ENCODE data around the gene TH.

Gene TH

GRCh38 chr11:2143799-2144543 is 27.6 kb downstream of the TH start:
- DNase-seq (ENCODE audit: low read depth), result no peak
- no peak overlapping the region for H3K4me3 ChIP-seq (ENCODE audit: low read depth, low read length)
- no peak for TF ChIP-seq CTCF (IDR thresholded peaks at IDR 0.05; ENCODE audit: control insufficient read depth, extremely low read depth, insufficient read depth)

DNA sequence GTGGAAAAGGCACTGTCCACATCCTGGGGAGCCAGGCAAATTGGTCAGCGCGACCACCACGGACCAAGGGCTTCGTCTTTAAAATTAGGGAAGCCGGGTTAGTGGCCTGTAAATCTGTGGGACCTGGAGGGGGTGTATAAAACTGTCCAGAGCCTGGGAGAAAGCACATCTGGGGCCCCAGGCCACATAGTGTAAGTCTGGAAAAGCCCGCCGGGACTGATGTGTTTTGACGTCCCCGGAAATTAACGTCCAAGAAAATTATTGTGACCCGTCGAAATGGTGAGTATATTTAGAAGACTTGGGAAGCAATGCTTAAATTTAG is 28.2 kb downstream of the TH start:
- no peak for DNase-seq (ENCODE audit: low read depth)
- no peak for TF ChIP-seq CTCF (IDR thresholded peaks at IDR 0.05; ENCODE audit: control insufficient read depth, extremely low read depth, insufficient read depth)
- no peak overlapping the region for H3K4me3 ChIP-seq (ENCODE audit: low read depth, low read length)

DNA sequence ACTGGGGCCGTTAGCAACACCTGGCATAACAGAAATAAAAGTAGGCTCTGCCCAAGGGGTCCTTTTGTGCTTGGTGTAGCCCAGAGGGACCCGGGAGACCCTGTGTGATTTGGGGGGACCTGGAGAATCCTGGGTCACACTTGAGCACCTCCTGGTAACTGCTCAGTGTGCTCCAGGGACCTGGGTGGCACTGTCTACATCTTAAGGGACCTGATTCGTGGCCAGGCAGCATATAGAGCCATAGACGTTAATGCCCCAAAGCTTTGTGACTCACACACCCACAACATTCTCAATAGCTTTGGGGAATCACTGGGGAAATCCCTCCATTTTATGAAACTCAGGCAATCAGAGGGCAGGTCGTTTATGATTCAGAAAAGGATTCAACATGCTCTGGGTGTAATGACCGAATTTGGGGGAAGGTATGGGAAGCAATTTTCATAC is 28.8 kb downstream of the TH start:
- no peak overlapping the region for H3K4me3 ChIP-seq (ENCODE audit: low read depth, low read length)
- TF ChIP-seq CTCF (IDR thresholded peaks at IDR 0.05; ENCODE audit: control insufficient read depth, extremely low read depth, insufficient read depth), result no peak
- no peak for DNase-seq (ENCODE audit: low read depth)

- DNase-seq (ENCODE audit: low read depth), result no peak
- no peak overlapping the region for H3K4me3 ChIP-seq (ENCODE audit: low read depth, low read length)
These were observed 29.3 kb downstream of the TH start for GRCh38 chr11:2142300-2142759.

GRCh38 chr11:2140411-2141400 is 30.9 kb downstream of the TH start:
- no peak overlapping the region for H3K4me3 ChIP-seq (ENCODE audit: low read depth, low read length)
- no peak for TF ChIP-seq CTCF (IDR thresholded peaks at IDR 0.05; ENCODE audit: control insufficient read depth, extremely low read depth, insufficient read depth)
- DNase-seq (ENCODE audit: low read depth), result no peak

More at GRCh38 chr11:2142300-2142759, 29.3 kb downstream of the TH start:
- no peak for TF ChIP-seq CTCF (IDR thresholded peaks at IDR 0.05; ENCODE audit: control insufficient read depth, extremely low read depth, insufficient read depth)

DNA sequence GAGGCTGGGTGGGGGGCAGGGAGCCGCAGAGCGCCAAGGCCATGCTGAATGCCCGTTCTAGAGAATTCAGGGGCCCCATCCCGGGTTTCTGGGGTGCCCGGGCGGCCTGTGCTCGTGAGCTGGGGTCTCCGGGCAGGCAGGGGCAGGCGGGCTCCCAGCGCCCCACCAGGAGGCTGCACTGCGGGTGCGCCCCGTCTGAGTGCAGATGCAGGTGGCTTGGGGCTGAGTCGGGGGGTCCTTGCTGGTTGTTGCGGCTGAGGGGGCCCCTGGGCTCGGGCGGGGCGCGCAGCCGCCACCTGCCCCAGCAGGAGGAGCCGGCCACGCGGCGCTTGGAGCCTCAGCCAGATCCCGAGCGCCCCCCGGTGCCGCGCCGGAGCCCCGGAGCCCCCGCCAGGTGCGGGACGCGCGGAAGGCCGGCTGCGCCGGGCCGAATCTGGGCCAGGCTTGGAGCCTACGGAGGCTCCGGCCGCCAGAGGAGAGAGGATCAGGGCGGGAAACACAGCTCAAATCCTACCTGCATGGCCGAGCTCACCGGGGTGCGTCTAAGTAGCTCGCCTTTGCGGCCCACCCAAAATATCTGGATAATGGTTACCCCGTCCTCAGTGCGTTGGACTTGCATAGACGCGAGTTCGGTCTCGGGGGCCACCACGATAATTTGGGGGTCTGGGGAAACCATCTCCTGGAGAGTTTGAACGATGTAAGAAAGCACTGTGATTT is 31.8 kb downstream of the TH start:
- TF ChIP-seq CTCF (IDR thresholded peaks at IDR 0.05; ENCODE audit: control insufficient read depth, extremely low read depth, insufficient read depth), result no peak
- DNase-seq (ENCODE audit: low read depth), result no peak
- no peak overlapping the region for H3K4me3 ChIP-seq (ENCODE audit: low read depth, low read length)

Measured in LNCaP clone FGC (cell line).